B cell (primary cell): ENCODE data around the gene CHST10. TPM values are rescaled to one million over a fixed set of nuclear protein-coding genes. Genes with fewer than 3 reads are reported as not detected.

Source experiments
- ATAC-seq: fragments of 200-7000 bp; cut with Tn5 transposase; one replicate; pipeline ENCODE4 v1.10.0; 2021; ENCODE audit warnings: low read depth, mild to moderate bottlenecking, moderate number of reproducible peaks, moderate library complexity
- CTCF ChIA-PET: fragments of 350-600 bp; sonication (Branson Sonifier 250); formaldehyde crosslinking; loops from one replicate; lab custom pipeline; 2021; ENCODE audit warnings: antibody characterized with exemption, inconsistent platforms; lab: Charles Lee
- POLR2A ChIA-PET: fragments of 350-600 bp; sonication (Branson Sonifier 250); formaldehyde crosslinking; loops from one replicate; lab custom pipeline; 2021; ENCODE audit warnings: antibody characterized with exemption; lab: Charles Lee
- DNase-seq: peaks from one replicate; pipeline ENCODE4 v3.0.0; 2013
- H2AFZ ChIP-seq: 2 replicates; pipeline ENCODE4 v1.6.1; 2012; ENCODE audit warnings: mild to moderate bottlenecking, low read depth, low read length; ENCODE audit not compliant: insufficient read depth, poor library complexity, severe bottlenecking
- H3K27ac ChIP-seq, 2 donors: 1 replicate in 1 of 2; 2 replicates in 1 of 2; pipeline ENCODE4 v1.5.1; 2012 to 2013; ENCODE audit warnings: low read length in 2 of 2, mild to moderate bottlenecking in 2 of 2, moderate library complexity in 1 of 2
- H3K27me3 ChIP-seq, 4 experiments: fragments of 200-600 bp in 1 of 4; sonication (generic) in 1 of 4; replicated peaks in 1 of 4; 1 replicate in 2 of 4; 2 replicates in 2 of 4; pipeline versions ENCODE4 v1.6.1 to v1.7.0; 2013 to 2016; ENCODE audit warnings: low read length in 3 of 4, mild to moderate bottlenecking in 2 of 4, mixed read lengths in 1 of 4, moderate library complexity in 1 of 4; ENCODE audit not compliant: insufficient read depth in 4 of 4, control insufficient read depth in 3 of 4; ENCODE audit errors: control extremely low read depth in 1 of 4
- H3K36me3 ChIP-seq, 2 experiments: replicated peaks in 1 of 2; 1 replicate in 1 of 2; 2 replicates in 1 of 2; pipeline versions ENCODE4 v1.6.1 to v1.7.1; 2013; ENCODE audit warnings: low read length in 1 of 2; ENCODE audit not compliant: insufficient read depth in 2 of 2, control insufficient read depth in 1 of 2; ENCODE audit errors: control extremely low read depth in 1 of 2, extremely low read depth in 1 of 2
- H3K4me1 ChIP-seq, 2 donors: fragments of 200-600 bp in 1 of 2; sonication (generic) in 1 of 2; 1 replicate in 1 of 2; 2 replicates in 1 of 2; pipeline versions ENCODE4 v1.5.1 to v1.6.1; 2013 to 2017; ENCODE audit warnings: low read length in 2 of 2; ENCODE audit not compliant: control insufficient read depth in 2 of 2, insufficient read depth in 2 of 2
- H3K4me2 ChIP-seq: replicated peaks from 2 replicates; pipeline ENCODE3; 2012; ENCODE audit warnings: mild to moderate bottlenecking, low read depth, low read length; ENCODE audit not compliant: poor library complexity, severe bottlenecking
- H3K4me3 ChIP-seq, 5 experiments: fragments of 200-600 bp in 1 of 5; sonication (generic) in 1 of 5; 1 replicate in 3 of 5; 2 replicates in 2 of 5; pipeline versions ENCODE4 v1.5.1 to v1.7.0; 2011 to 2016; ENCODE audit warnings: low read length in 4 of 5, mild to moderate bottlenecking in 4 of 5, low read depth in 2 of 5, control low read depth in 1 of 5, moderate library complexity in 1 of 5; ENCODE audit not compliant: insufficient read depth in 1 of 5; ENCODE audit errors: control extremely low read depth in 1 of 5, extremely low read depth in 1 of 5
- H3K79me2 ChIP-seq: fragments of 200-600 bp; sonication (generic); one replicate; pipeline ENCODE4 v1.6.0; 2016; ENCODE audit warnings: low read length; ENCODE audit not compliant: control insufficient read depth, insufficient read depth
- H3K9ac ChIP-seq: fragments of 200-600 bp; sonication (generic); 2 replicates; pipeline ENCODE4 v1.6.1; 2017; ENCODE audit warnings: mild to moderate bottlenecking, low read length, moderate library complexity
- H3K9me3 ChIP-seq, 3 donors: one replicate each; pipeline versions ENCODE4 v1.6.1 to v1.7.1; 2013; ENCODE audit warnings: low read length in 2 of 3; ENCODE audit not compliant: control insufficient read depth in 2 of 3, insufficient read depth in 1 of 3; ENCODE audit errors: control extremely low read depth in 1 of 3
- H4K20me1 ChIP-seq: 2 replicates; pipeline ENCODE4 v1.6.0; 2012; ENCODE audit warnings: mild to moderate bottlenecking, low read length; ENCODE audit not compliant: insufficient read depth, control insufficient read depth, poor library complexity, severe bottlenecking
- H3K27ac Mint-ChIP-seq: one replicate; pipeline ENCODE4 v1.8.0; 2021; ENCODE audit warnings: mixed read lengths
- H3K27me3 Mint-ChIP-seq: one replicate; pipeline ENCODE4 v1.8.0; 2021; ENCODE audit warnings: mixed read lengths
- H3K4me1 Mint-ChIP-seq: one replicate; pipeline ENCODE4 v1.8.0; 2021; ENCODE audit warnings: mixed read lengths
- H3K4me3 Mint-ChIP-seq: one replicate; pipeline ENCODE4 v1.8.0; 2021; ENCODE audit warnings: mixed read lengths
- H3K9me3 Mint-ChIP-seq: one replicate; pipeline ENCODE4 v1.8.0; 2022; ENCODE audit warnings: mixed read lengths; ENCODE audit not compliant: insufficient read depth
- EZH2 ChIP-seq: IDR thresholded peaks from 2 replicates; pipeline ENCODE4 v1.6.1; 2012; ENCODE audit warnings: borderline replicate concordance, low read depth, mild to moderate bottlenecking, moderate library complexity, low read length; ENCODE audit not compliant: insufficient read depth, poor library complexity, severe bottlenecking
- WGBS: methylation state at CpG from one replicate; pipeline ENCODE4 v1.1.5; 2013; ENCODE audit warnings: missing lambda C conversion rate; ENCODE audit not compliant: insufficient coverage; 5-methylcytosine and 5-hydroxymethylcytosine counted together
- intact Hi-C: fragments of 100-400 bp; cut with micrococcal nuclease; formaldehyde crosslinking; loops from one replicate; pipeline ENCODE4 v1.10.0; 2022
- polyA plus RNA-seq: library from polyadenylated mRNA; depleted of rRNA; stranded (reverse); fragments of >200 nt; gene quantifications from 2 replicates; pipeline ENCODE4 v1.2.3, GENCODE V29; 2012
- total RNA-seq, 2 donors: library from RNA; stranded (reverse); fragments of 120-200 nt in 1 of 2; gene quantifications; 1 replicate in 1 of 2; 2 replicates in 1 of 2; pipeline versions ENCODE4 v1.2.3 to v1.2.4, GENCODE V29; 2013 to 2022
- TF ChIP-seq, protein P1 (sequence below): fragments of 200-600 bp; IDR thresholded peaks from one replicate; pipeline ENCODE4 v1.8.0; 2022; ENCODE audit warnings: antibody characterized with exemption, mild to moderate bottlenecking

Gene CHST10
- total and polyA plus RNA-seq, 2 donors (not counting 1 experiment from before 2014, with no cell fraction given), result 5.2 to 9.9 TPM

DNA sequence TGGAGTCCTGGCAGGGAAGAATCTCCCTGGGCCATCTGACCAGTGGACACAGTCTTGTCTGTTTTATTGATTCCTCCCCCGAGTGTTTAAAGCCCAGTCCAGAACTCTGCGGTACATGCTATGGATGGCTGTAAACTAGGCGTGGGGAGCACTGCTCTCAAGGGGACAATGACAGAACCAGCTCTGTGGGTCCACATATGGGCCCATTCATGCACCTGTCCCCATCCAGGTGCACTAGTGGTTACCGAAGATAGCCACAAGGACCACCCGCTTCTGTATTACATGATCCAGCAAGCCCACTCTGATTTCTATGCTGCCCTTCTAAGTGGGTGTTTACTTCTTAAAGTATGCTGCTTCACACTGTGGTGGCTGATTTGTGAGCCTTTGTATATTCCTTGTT lies 21.0 kb downstream of the CHST10 start:
- peaks cover 0 to 1% of the 10 kb centered on the region in 2 experiments for H3K36me3 ChIP-seq
- H3K79me2 ChIP-seq, result no peaks in the 10 kb centered on the region
- peaks cover 25 to 29% of the 10 kb centered on the region in 2 donors for H3K4me1 ChIP-seq
- TF ChIP-seq EZH2, result no peak
- TF ChIP-seq, protein P1, sequence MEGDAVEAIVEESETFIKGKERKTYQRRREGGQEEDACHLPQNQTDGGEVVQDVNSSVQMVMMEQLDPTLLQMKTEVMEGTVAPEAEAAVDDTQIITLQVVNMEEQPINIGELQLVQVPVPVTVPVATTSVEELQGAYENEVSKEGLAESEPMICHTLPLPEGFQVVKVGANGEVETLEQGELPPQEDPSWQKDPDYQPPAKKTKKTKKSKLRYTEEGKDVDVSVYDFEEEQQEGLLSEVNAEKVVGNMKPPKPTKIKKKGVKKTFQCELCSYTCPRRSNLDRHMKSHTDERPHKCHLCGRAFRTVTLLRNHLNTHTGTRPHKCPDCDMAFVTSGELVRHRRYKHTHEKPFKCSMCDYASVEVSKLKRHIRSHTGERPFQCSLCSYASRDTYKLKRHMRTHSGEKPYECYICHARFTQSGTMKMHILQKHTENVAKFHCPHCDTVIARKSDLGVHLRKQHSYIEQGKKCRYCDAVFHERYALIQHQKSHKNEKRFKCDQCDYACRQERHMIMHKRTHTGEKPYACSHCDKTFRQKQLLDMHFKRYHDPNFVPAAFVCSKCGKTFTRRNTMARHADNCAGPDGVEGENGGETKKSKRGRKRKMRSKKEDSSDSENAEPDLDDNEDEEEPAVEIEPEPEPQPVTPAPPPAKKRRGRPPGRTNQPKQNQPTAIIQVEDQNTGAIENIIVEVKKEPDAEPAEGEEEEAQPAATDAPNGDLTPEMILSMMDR, result no peak
- Mint-ChIP-seq H3K4me1 (peaks cover 33% of the 10 kb centered on the region), H3K27me3 (no peaks in the 10 kb centered on the region), H3K27ac (peak overlapping the region; percentile 26), H3K9me3 (no peaks in the 10 kb centered on the region), H3K4me3 (no peak overlapping the region)
- CTCF ChIA-PET, result interaction anchor here (1.4 kb wide), 1 partner anchor 15 kb away, joined by 3 read pairs; no protein-coding TSS in a partner anchor
- no peak for DNase-seq
- no peak overlapping the region for H3K27ac ChIP-seq
- no peaks in the 10 kb centered on the region for H3K9me3 ChIP-seq
- POLR2A ChIA-PET, result interaction anchor here (0.6 kb wide), 1 partner anchor 24 kb away, joined by 3 read pairs; no protein-coding TSS in a partner anchor
- no peak overlapping the region for H2AFZ ChIP-seq
- no peaks in the 10 kb centered on the region for H4K20me1 ChIP-seq
- intact Hi-C loops, result loop anchor here (10.0 kb wide), 2 partner anchors 282 to 472 kb away; no protein-coding TSS in a partner anchor
- H3K4me2 ChIP-seq, result no peak overlapping the region
- ATAC-seq, result no peak
- 96% methylated on average over 3 of the region's 5 CpGs for WGBS
- H3K27me3 ChIP-seq, result no peaks in the 10 kb centered on the region
- no peak overlapping the region for H3K4me3 ChIP-seq
- no peak overlapping the region for H3K9ac ChIP-seq
